ENCODE data around the gene CDH1.

GRCh38 chr16:68704232-68704867 is 32.7 kb upstream of the CDH1 start:
- TF ChIP-seq, protein P1, sequence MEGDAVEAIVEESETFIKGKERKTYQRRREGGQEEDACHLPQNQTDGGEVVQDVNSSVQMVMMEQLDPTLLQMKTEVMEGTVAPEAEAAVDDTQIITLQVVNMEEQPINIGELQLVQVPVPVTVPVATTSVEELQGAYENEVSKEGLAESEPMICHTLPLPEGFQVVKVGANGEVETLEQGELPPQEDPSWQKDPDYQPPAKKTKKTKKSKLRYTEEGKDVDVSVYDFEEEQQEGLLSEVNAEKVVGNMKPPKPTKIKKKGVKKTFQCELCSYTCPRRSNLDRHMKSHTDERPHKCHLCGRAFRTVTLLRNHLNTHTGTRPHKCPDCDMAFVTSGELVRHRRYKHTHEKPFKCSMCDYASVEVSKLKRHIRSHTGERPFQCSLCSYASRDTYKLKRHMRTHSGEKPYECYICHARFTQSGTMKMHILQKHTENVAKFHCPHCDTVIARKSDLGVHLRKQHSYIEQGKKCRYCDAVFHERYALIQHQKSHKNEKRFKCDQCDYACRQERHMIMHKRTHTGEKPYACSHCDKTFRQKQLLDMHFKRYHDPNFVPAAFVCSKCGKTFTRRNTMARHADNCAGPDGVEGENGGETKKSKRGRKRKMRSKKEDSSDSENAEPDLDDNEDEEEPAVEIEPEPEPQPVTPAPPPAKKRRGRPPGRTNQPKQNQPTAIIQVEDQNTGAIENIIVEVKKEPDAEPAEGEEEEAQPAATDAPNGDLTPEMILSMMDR (IDR thresholded peaks at IDR 0.05) = peak; percentile 66 to 92 (median 85)
- no peak for TF ChIP-seq POLR2A (IDR thresholded peaks at IDR 0.05)
